K562 (cell line): ENCODE measurements around the gene TGFBR1. TPM values are rescaled to one million over a fixed set of nuclear protein-coding genes. Genes with fewer than 3 reads are reported as not detected.

Experiments used
- ATAC-seq: fragments of 200-7000 bp; cut with Tn5 transposase; 3 replicates; pipeline ENCODE4 v1.9.1; 2020; ENCODE audit warnings: moderate library complexity
- BruUV-seq: library from RNA; stranded (reverse); fragments of 400-500 nt; replicated peaks from 2 replicates; lab custom pipeline; 2021; lab: Mats Ljungman, UMichigan
- CTCF ChIA-PET: fragments of 300-600 bp; formaldehyde crosslinking; extraction: SDS; loops from one replicate; lab custom pipeline; 2021; ENCODE audit warnings: low intra/inter-chr PET ratio; lab: Yijun Ruan, JAX
- POLR2A ChIA-PET: fragments of 300-600, 350-650 bp; sonication (Branson Sonifier 250); formaldehyde crosslinking; extraction: SDS; loops from one replicate; lab custom pipeline; 2021; ENCODE audit warnings: antibody characterized with exemption, inconsistent platforms; lab: Yijun Ruan, JAX
- DNase-seq, 4 experiments: peaks; one replicate each; pipeline versions ENCODE4 v3.0.0 to v3.0.0-alpha.2; 2011 to 2018; ENCODE audit warnings: low spot score in 3 of 4, mixed read lengths in 3 of 4; ENCODE audit errors: extremely low read depth in 1 of 4
- FAIRE-seq: peaks from 2 replicates; lab custom pipeline; 2011; peaks lifted over from hg19 to GRCh38; lab: Jason Lieb, UNC
- H2AFZ ChIP-seq: 2 replicates; pipeline ENCODE4 v1.6.0; 2011; ENCODE audit warnings: low read depth, low read length, control low read depth, inconsistent platforms
- H3K27ac ChIP-seq: fragments of 200-600 bp; 3 replicates; pipeline ENCODE4 v1.8.0; 2011; ENCODE audit warnings: low read depth, mild to moderate bottlenecking, control low read depth, inconsistent platforms, low read length, moderate library complexity, mixed read lengths; ENCODE audit errors: extremely low read depth
- H3K27me3 ChIP-seq, 2 experiments: fragments of 300-600 bp in 1 of 2; 2 replicates in 1 of 2; 3 replicates in 1 of 2; pipeline versions ENCODE4 v1.6.0 to v1.8.0; 2011; ENCODE audit warnings: inconsistent platforms in 2 of 2, low read length in 2 of 2, mild to moderate bottlenecking in 1 of 2, mixed read lengths in 1 of 2, moderate library complexity in 1 of 2; ENCODE audit not compliant: control insufficient read depth in 2 of 2, insufficient read depth in 2 of 2
- H3K36me3 ChIP-seq: fragments of 300-600 bp; 3 replicates; pipeline ENCODE4 v1.8.0; 2011; ENCODE audit warnings: mild to moderate bottlenecking, low read length, inconsistent platforms; ENCODE audit not compliant: control insufficient read depth, insufficient read depth
- H3K4me1 ChIP-seq, 2 experiments: fragments of 200-600 bp in 1 of 2; replicated peaks in 1 of 2; 2 replicates in 1 of 2; 3 replicates in 1 of 2; pipeline versions ENCODE4 v1.5.1 to v1.8.0; 2011; ENCODE audit warnings: inconsistent platforms in 2 of 2, low read length in 2 of 2, mild to moderate bottlenecking in 1 of 2, mixed read lengths in 1 of 2, moderate library complexity in 1 of 2; ENCODE audit not compliant: control insufficient read depth in 2 of 2, insufficient read depth in 2 of 2
- H3K4me2 ChIP-seq: 2 replicates; pipeline ENCODE4 v1.6.1; 2011; ENCODE audit warnings: low read length, control low read depth, inconsistent platforms, mixed read lengths; ENCODE audit not compliant: insufficient read depth
- H3K4me3 ChIP-seq: fragments of 200-600 bp; sonication (generic), shearing (Covaris generic); 2 replicates; pipeline ENCODE4 v1.5.1; 2016; ENCODE audit warnings: control low read depth, inconsistent platforms
- H3K79me2 ChIP-seq: fragments of 200-600 bp; 3 replicates; pipeline ENCODE4 v1.8.0; 2011; ENCODE audit warnings: low read length, inconsistent platforms; ENCODE audit not compliant: control insufficient read depth, insufficient read depth
- H3K9ac ChIP-seq, 2 experiments: 2 replicates each; pipeline versions ENCODE4 v1.6.0 to v1.6.1; 2011; ENCODE audit warnings: low read depth in 2 of 2, low read length in 2 of 2, control low read depth in 1 of 2, inconsistent platforms in 1 of 2, mild to moderate bottlenecking in 1 of 2, mixed read lengths in 1 of 2; ENCODE audit not compliant: insufficient read depth in 1 of 2
- H3K9me1 ChIP-seq: one replicate; pipeline ENCODE4 v1.6.0; 2011; ENCODE audit warnings: inconsistent platforms, mild to moderate bottlenecking, low read length, moderate library complexity; ENCODE audit not compliant: control insufficient read depth, insufficient read depth
- H3K9me3 ChIP-seq: replicated peaks from 2 replicates; pipeline ENCODE4 v1.5.1; 2011; ENCODE audit warnings: low read depth, low read length, inconsistent platforms; ENCODE audit not compliant: control insufficient read depth, insufficient read depth
- H4K20me1 ChIP-seq: replicated peaks from 2 replicates; pipeline ENCODE4 v1.6.1; 2011; ENCODE audit warnings: low read length, inconsistent platforms, mixed read lengths; ENCODE audit not compliant: control insufficient read depth, insufficient read depth
- CTCFL ChIP-seq: IDR thresholded peaks from 2 replicates; pipeline ENCODE4 v1.6.1; 2011; ENCODE audit warnings: borderline replicate concordance, low read depth, mild to moderate bottlenecking, moderate library complexity, low read length; ENCODE audit not compliant: insufficient read depth, poor library complexity, severe bottlenecking
- HBP1 ChIP-seq: fragments of 450-650 bp; formaldehyde crosslinking; IDR thresholded peaks from 2 replicates; pipeline ENCODE4 v1.4.0; 2022; ENCODE audit warnings: missing genetic modification characterization
- MLLT1 ChIP-seq, 2 experiments: fragments of 450-650 bp; IDR thresholded peaks; 2 replicates each; pipeline ENCODE4 v1.6.1; 2016
- ZNF324 ChIP-seq: fragments of 250-450 bp; sonication (Bioruptor Pico); IDR thresholded peaks from 2 replicates; pipeline ENCODE4 v1.4.0; 2020; ENCODE audit warnings: mild to moderate bottlenecking
- ZNF398 ChIP-seq: fragments of 250-450 bp; sonication (Bioruptor Pico); IDR thresholded peaks from 2 replicates; pipeline ENCODE4 v1.8.0; 2021; ENCODE audit warnings: moderate library complexity, mild to moderate bottlenecking, inconsistent platforms
- WGBS: fragments of 100-300 bp; shearing (Covaris generic); methylation state at CpG from one replicate; pipeline ENCODE4 v1.1.6; 2016; ENCODE audit warnings: low coverage, mixed read lengths; ENCODE audit not compliant: insufficient coverage; ENCODE audit errors: missing lambda C conversion rate; 5-methylcytosine and 5-hydroxymethylcytosine counted together
- in situ Hi-C: fragments of 300-500 bp; cut with MboI; formaldehyde crosslinking; loops from 4 replicates; pipeline ENCODE4 v1.15.0; 2018; ENCODE audit warnings: inconsistent platforms, mixed read lengths
- intact Hi-C: fragments of 100-400 bp; cut with micrococcal nuclease; formaldehyde crosslinking; loops from 2 replicates; pipeline ENCODE4 v1.14.2; 2022
- polyA plus RNA-seq, 8 experiments: library from polyadenylated mRNA; depleted of rRNA in 4 of 8; stranded (reverse) in 5 of 8; unstranded in 3 of 8; fragments of >200 nt; fragmentation: Nextera tagmentation in 2 of 8; fragmentation: Illumina TruSeq in 1 of 8; extraction: Ambion mirVana in 2 of 8; extraction: Trizol in 1 of 8; gene quantifications; 2 replicates each; pipeline versions ENCODE4 v1.2.1 to v1.2.3, GENCODE V29; 2011 to 2014; ENCODE audit warnings: inconsistent platforms in 1 of 8, missing spikeins in 1 of 8
- total RNA-seq, 7 experiments: library from RNA; depleted of rRNA in 6 of 7; stranded (reverse); fragments of >200 nt in 6 of 7; fragmentation: Illumina TruSeq in 2 of 7; extraction: Trizol in 2 of 7; gene quantifications; 2 replicates each; pipeline versions ENCODE4 v1.2.1 to v1.2.3, GENCODE V29; 2011 to 2021; ENCODE audit warnings: low replicate concordance in 1 of 7
- TF ChIP-seq, protein P1 (sequence below), 3 experiments: IDR thresholded peaks in 2 of 3; conservative IDR thresholded peaks in 1 of 3; 2 replicates each; pipeline ENCODE4 v1.5.1; 2011 to 2012; ENCODE audit warnings: low read length in 3 of 3, mild to moderate bottlenecking in 3 of 3, control low read depth in 2 of 3, improper control_type of control experiment in 1 of 3, inconsistent platforms in 1 of 3, low read depth in 1 of 3, mixed read lengths in 1 of 3, moderate library complexity in 1 of 3; ENCODE audit not compliant: insufficient read depth in 2 of 3

The TGFBR1 gene
- total and polyA plus RNA-seq, 9 of the 15 experiments (the other 6 are each of a cell fraction or from before 2014, with no cell fraction given), result 15.5 to 62.4 (median 42.7) TPM

GRCh38 chr9:99192786-99193465, 88.0 kb downstream of the TGFBR1 start:
- FAIRE-seq (peak; percentile 80), ATAC-seq (peak; percentile 87), DNase-seq (peak in 1 of 4 experiments; percentile 32)
- peaks cover 45 to 50% of the 10 kb centered on the region in 2 experiments for H3K27me3 ChIP-seq
- H3K36me3 ChIP-seq, result no peaks in the 10 kb centered on the region
- in situ Hi-C loops, result loop anchor here (10.0 kb wide), 1 partner anchor 172 kb away; no protein-coding TSS in a partner anchor
- CTCF ChIA-PET, result interaction anchor here (0.7 kb wide), 1 partner anchor 465 kb away, joined by 3 read pairs; no protein-coding TSS in a partner anchor
- peak; percentile 58; the same call in 1 of the 2 replicates for TF ChIP-seq ZNF324
- peak; percentile 85 for TF ChIP-seq CTCFL
- no peak for TF ChIP-seq HBP1
- no peak for TF ChIP-seq ZNF398
- no peak for TF ChIP-seq MLLT1 (IDR thresholded peaks at IDR 0.05)
- TF ChIP-seq, protein P1, sequence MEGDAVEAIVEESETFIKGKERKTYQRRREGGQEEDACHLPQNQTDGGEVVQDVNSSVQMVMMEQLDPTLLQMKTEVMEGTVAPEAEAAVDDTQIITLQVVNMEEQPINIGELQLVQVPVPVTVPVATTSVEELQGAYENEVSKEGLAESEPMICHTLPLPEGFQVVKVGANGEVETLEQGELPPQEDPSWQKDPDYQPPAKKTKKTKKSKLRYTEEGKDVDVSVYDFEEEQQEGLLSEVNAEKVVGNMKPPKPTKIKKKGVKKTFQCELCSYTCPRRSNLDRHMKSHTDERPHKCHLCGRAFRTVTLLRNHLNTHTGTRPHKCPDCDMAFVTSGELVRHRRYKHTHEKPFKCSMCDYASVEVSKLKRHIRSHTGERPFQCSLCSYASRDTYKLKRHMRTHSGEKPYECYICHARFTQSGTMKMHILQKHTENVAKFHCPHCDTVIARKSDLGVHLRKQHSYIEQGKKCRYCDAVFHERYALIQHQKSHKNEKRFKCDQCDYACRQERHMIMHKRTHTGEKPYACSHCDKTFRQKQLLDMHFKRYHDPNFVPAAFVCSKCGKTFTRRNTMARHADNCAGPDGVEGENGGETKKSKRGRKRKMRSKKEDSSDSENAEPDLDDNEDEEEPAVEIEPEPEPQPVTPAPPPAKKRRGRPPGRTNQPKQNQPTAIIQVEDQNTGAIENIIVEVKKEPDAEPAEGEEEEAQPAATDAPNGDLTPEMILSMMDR (IDR thresholded peaks at IDR 0.05 in 2 of 3, conservative IDR thresholded peaks at IDR 0.05 in 1 of 3; ENCODE audit: insufficient read depth in 2 of 3, low read depth in 1 of 3, low read length in 3 of 3), result peak in 2 of 3 experiments; percentile 25 to 33; a peak in 3 of 6 replicates
- H3K9ac ChIP-seq, result no peak overlapping the region
- BruUV-seq, result no TSS peak
- H3K4me2 ChIP-seq, result no peak overlapping the region
- no peaks in the 10 kb centered on the region for H3K9me1 ChIP-seq
- no peaks in the 10 kb centered on the region for H4K20me1 ChIP-seq
- H3K9me3 ChIP-seq, result no peaks in the 10 kb centered on the region
- intact Hi-C loops, result no loop called here
- H3K4me1 ChIP-seq, result no peaks in the 10 kb centered on the region; a peak in 1 of 5 replicates
- no peak overlapping the region for H3K4me3 ChIP-seq
- H3K27ac ChIP-seq, result no peak overlapping the region
- H2AFZ ChIP-seq, result no peak overlapping the region
- H3K79me2 ChIP-seq, result no peaks in the 10 kb centered on the region
- POLR2A ChIA-PET, result interaction anchor here (0.6 kb wide), 1 partner anchor 21 kb away, joined by 3 read pairs; no protein-coding TSS in a partner anchor
- 4% methylated on average over 5 of the region's 5 CpGs for WGBS
